NCI-H187 (cell line): ENCODE data around the gene LDLRAD3.

Experiments used
- DNase-seq, 2 experiments: peaks; one replicate each; lab custom pipeline; 2025; lab: John Stamatoyannopoulos, UW

The LDLRAD3 gene

DNA sequence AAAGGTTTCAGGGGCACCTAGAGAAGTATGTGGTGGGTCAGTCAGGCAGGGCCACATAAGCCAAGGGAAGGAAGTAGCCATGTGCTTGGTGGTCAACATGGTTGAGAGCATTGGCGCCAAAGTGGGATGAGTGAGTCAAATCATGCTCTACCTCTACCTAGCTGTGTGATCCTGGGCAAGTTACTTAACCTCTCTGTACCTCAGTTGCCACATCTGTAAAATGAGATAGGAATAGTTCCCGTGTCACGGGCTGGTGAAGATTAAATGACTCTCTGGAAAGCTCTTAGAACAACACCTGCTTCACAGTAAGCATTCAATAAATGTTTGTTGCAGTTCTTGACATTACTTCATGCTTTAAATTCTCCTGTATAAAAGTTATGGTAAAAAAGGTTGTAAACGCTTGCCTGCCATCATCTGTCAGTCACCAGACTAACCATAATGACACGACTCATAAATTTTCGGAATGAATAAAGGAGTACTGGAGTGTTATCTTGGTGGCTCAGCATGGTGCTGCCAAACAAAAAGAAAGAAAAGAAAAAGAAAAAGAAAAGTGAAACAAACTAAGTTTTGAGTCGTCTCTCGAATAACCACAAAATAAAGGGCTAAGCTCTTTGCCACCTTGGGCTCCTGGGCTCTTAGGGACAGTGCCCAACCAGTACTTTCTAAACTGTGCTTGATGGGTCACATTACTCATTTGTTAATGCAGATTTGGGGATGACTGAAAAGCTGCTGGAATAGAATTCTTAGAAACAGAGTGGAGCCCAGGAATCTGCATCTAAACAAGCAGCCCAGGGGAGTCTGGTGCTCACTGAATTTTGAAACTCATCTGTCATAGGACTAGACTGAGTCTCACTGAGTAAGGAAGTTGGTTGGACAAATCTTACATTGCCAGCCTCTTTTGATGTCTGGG, 107.6 kb downstream of the LDLRAD3 start:
- peak; percentile 22 to 23 for DNase-seq

DNA sequence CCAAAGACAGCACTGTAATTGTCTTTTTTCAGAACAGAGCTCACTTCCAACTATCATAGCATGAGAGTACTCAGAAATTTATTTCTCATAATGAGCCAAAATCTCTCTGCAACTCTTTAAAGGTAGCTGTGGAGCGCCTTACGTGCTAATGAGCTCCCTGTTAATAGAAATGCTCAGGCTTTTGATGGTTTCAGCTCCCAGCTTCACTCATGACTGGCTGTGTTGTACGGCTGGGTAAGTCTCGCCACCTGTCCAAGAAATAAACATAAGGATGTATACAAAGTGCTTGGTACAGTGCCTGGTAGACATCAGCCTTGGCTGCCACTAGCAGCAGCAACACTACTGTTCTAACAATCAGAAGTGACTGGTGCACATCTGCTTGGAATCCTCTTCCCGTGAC, 109.4 kb downstream of the LDLRAD3 start:
- no peak for DNase-seq

DNA sequence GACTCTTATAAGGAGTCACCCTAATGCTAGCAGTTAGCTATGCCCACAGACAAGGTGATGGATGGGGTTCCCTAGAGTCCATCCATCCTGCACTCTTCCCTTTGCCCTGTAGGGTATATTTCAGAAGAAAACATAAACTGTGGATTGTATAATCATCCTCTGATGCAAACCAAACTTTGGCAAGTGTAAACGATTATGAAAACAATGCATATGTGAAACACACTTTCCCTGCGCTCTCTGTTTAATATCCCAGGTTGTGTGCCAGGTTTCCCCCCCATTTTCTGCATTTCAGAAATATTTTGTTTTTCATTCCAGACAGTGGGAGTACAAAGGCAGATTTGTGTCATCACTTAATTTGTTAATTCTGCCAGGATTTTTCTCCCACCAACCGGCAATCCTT, 110.0 kb downstream of the LDLRAD3 start:
- no peak for DNase-seq

DNA sequence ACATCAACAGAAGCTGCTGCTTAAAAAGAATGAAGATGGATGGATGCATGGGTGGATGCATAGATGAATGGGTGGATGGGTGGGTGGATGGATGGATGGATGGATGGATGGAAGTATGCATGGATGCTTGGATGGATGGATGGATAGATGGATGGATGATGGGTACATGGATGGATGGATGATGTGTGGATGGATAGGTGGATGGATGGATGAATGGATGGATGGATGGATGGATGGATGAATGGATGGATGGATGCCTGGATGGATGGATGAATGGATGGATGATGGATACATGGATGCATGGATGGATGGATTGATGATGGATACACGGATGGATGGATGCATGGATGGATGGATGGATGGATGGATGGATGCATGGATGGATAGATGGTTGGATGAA, 110.8 kb downstream of the LDLRAD3 start:
- no peak for DNase-seq

DNA sequence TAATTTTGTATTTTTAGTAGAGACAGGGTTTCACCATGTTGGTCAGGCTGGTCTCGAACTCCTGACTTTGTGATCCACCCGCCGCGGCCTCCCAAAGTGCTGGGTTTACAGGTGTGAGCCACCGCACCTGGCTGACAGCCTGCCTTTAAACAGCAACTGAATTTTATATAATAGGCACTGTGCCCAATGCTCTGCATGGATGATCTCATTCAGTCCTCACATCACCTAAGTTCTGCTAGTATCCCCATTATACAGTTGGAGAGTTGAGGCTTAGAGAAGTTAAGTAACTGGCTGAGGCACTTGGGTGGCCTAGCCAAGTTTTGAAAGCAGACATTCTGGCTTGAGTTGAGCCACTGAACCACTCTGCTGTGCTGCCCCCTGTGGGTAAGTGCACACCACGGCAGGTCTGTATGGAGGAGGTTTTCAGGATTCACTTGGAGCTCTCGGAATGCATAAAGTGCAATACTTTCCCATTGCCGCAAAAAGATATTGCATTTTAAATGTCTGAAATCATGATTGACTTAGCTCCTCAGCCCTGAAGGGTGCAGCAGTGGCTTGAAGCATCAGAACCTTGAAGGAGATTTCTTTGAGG, 112.4 kb downstream of the LDLRAD3 start:
- no peak for DNase-seq

DNA sequence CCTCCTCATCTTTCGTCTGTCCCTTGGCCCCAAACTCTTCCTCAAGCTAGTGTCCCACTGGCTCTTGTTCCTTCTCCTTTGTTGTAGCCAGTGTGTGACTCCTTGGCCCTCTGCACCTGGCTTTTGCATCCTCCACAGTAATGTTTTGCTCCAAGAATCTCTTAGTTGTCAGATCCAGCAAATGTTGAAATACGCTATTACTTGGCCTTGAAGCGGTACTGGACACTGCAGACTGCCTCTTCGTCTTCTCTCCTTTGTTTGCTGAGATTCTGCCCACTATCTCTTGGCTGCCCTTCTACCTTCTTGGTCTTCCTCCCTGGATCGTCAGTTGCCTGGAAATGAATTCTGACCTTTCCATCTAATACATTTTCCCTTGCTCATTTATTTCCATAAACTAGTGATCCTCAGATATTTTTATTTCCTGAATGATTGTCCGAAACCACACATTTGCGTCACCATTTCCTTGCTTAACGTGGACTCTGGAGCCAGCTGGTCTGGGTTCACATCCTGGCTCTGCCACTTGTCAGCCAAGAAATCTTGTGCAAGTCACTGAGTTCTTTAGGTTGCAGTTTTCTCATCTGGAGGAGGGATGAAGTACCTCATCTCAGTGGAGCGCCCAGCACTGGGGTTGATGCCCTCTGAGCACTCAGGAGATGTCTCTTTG, 113.6 kb downstream of the LDLRAD3 start:
- no peak for DNase-seq

DNA sequence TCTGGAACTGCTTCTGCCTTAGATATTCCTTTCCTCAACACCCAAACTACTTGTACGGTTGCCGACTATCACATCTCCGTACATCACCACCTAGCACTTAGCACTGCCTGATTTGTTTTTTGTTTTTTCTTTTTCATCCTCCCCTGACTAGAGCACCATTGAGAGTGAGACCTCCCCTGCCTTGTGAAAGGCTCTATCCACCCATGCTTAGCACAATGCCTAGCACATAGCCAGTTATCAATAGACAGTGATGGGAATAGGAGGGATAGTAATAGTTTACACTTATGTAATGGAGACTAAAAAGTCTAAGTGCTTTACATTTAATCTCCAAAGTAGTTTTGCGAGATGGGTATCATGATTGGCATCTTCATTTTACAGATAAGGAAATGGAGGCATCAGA, 115.8 kb downstream of the LDLRAD3 start:
- DNase-seq, result no peak

DNA sequence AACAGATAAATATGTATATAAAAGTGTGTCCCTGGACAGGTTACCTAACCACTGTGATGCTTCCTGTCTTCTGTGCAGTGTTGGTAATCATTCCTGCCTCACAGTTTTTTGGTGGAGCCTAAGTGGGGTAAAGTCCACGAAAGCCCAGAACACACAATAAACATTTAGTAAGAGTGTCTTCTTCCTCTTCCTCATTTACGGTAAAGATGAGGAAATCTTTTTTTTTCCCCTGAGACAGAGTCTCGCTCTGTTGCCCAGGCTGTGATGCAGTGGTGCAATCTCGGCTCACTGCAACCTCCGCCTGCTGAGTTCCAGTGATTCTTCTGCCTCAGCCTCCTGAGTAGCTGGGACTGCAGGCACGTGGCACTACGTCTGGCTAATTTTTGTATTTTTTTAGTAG, 117.1 kb downstream of the LDLRAD3 start:
- DNase-seq, result no peak

DNA sequence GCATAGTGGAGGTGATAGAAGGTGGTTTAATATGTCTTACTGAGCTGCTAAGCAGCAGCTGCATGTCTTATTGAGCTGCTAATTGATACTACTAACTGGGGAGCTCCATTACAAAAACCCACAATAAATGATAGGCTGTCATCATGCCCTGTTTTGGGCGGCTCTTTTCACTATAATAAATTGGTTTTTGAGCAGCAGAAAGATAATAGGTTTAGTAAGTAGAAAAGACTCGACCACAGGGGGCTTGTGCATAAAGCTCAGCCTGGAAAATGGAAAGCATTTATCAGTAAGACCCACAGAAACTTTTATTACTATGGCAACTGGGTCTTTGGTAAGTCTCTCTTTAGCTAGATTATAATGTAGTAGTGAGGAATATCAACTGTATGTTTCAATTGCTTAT, 117.6 kb downstream of the LDLRAD3 start:
- no peak for DNase-seq

DNA sequence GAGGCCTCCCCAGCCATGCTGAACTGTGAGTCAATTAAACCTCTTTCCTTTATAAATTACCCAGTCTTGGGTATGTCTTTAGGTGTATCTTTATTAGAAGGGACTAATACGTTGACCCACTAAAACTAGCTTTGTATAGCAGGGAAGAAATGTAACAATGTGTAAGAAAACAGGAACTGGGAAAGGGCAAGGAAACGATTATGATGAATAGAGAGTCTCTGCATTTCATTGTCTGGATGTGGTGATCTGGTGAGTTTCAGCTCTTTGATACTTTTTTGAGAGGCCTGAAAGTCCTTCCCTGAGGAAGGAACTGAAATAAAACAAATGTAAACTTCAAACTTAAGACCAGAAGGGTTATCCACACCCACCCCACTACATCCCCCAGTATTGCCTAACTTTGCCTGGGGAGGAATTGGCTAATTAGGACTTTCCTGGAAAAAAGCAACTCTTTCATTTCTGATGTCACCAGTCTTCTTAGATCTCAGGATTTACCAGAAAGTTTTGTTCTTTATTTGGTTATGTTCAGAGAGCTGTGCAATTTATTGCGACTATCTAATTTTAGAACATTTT, 119.0 kb downstream of the LDLRAD3 start:
- no peak for DNase-seq

DNA sequence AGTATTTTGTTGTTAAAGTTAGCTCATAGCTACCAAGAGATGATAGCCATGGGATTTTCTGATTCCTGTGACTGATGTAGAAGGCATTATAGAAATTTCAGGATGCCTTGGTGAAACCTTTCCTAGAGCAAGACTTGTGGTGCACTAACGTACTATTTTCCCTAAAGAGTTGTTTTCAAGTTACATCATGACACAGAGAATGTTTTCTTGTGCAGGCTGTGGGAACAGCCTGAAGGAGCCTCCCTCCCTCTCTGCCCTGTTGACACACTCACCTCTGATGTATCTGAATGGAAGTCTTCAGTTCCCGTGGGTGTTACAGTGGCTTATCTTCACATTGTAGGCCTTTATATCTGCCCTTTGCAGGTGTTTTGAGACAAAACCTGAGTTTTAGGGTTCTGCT, 121.6 kb downstream of the LDLRAD3 start:
- no peak for DNase-seq

DNA sequence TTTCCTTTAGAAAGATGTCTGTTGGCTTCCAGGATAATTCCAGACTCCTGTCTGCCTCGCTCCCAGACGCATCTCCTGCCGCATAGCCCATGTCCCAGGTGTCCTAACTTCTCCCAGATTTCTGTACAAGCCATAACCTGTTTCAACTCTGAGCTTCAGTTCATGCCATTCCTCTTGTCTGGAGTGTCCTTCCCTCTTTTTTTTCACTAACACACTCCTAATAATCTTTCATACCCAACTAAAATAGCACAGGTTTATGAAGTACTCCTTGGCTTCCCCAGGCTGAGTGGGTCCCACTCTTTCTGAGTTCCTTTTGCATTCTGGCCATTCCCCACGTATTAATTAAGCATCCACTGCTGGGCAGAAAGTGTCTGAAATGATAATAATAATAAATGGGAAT, 123.0 kb downstream of the LDLRAD3 start:
- no peak for DNase-seq

DNA sequence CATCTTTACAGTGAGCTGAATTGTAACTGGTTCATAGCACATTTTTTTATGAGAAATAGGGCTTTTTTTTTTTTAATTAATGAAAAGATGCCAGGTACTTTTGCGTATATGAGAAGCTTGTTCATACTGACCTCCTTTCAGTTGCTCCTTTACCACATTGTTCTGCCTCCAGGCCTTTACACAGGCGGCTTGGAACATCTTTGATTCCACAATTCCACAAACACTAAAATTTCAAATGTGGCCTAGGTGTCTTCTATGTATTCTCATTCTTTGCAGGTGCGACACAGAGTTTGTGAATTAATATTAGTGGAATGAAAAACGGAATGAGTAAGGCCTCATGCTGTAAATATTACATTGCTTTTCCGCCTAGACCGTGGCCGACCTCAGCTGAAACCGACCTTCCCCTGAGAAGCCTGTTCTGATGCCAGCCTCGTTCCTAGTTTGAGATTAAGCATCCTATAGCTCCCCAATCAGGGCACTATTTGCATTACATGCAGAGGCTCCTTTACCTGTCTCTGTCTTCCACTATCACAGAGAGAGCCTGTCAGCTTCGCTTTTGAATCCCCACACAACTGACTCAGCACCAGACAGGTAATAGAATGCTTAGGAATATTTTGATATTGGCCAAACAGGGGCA, 125.8 kb downstream of the LDLRAD3 start:
- no peak for DNase-seq

DNA sequence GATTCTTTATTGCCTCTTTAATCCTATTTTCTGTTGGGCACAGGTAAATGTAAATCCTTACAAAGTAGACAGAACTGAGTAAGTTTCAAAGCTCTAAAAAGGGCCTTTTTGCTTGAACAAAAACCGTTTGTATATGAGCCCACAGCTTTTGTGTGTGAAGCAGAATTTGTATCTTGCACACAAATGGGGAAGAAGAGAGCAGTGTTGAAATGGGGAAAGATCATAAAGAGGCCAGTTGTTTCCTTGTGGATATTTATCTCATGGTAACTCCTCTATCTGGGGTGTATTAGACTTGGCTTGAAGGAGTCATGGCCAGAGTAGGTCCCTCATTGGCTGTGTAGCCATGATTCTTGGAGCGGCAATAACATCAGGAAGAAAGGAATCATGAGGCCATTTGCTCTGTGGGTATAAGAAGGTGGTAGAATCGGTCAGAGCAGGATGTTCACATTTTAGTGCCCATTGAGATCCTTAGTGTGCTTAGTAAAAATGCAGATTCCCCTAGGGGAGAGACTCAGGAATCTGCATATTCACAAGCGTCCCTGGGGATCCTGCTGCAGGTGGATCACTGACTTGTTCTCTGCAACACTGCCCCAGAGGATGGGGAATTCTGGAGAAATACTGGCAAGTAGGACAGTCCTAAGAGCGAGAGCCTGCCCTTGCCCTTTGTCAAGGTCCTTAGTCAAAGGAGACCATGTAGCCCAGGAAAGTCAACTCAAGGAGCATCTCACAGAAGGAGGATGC, 126.5 kb downstream of the LDLRAD3 start:
- DNase-seq, result no peak

DNA sequence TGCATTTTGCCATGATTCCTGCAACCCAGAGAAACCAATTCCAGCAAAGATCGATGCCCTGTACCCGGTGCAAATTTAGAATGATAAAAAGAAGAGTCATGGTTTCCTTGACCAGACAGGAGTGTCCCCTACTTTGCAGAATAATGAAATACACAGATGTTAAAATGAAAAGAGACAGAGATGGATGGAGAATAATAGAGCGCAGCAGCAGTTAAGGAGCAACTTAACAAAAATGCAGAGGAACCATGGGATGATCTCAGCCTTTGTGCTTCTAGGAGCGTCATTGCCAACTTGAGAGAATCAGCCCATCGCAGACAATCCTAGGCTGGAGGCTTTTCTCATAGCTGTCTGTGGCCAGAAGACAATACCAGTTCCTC, 127.1 kb downstream of the LDLRAD3 start:
- DNase-seq, result no peak

DNA sequence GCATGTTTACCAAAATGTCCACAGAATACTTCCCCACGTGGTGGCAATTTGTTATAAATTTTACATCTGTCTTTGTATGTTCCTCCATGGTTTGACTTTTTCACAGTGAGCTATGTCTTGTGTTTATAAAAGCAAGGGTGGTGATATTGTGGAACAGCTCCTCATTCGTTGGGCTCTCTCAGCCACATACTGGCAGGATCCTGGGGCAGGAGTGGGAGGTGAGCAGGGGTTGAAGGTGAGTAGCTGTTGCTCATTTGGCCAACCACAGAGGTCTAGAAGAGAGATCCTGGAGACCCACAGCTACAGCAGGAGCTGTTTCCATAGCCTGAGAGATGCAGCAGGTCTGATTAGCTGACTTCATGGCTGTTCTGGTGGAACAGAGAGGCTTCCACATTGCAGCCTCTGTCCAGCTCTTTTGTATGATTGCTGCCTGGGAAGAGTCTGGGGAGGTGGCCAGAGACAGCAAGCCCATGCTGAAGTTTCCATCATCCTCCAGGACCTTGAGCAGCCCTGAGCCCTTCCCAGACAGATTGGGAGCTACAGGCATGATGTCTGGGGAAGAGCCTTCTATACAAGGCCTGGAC, 128.1 kb downstream of the LDLRAD3 start:
- DNase-seq, result no peak

DNA sequence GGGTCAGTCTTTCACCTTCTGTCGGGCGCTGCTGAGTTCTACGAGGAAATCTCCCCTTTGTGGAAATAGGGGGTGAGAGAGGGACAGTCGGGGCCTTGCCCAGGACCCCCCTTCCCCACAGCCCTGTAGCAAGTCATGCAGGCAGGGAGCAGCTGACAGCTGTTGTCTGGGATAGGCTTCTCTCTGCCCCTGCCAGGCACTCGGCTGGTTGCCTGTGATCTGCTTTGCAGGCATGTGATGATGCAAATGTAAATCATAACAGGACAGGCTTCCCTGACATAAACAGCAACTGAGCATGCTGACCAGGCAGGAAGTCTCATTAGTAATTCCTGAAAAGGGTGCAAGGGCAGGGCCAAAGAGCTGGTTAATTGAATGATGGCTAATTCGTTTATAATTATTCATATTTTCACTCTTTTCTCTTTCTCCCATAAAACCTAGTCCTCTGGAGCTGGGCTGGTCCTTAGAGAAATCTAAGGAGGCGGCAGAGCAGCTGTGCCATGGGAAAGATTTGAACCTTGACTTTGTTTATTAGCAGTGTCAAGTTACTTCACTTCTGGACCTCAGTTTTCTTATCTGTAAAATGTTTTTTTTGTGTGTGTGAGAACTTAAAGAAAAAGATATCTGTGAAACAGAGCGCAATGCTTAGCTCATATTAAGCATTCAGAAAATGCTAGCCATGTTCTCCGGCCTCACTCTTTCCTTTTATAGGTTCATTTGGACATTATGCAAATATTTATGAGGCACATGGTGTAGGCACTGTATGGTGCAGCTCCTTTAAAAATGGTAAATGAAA, 129.7 kb downstream of the LDLRAD3 start:
- DNase-seq, result no peak

DNA sequence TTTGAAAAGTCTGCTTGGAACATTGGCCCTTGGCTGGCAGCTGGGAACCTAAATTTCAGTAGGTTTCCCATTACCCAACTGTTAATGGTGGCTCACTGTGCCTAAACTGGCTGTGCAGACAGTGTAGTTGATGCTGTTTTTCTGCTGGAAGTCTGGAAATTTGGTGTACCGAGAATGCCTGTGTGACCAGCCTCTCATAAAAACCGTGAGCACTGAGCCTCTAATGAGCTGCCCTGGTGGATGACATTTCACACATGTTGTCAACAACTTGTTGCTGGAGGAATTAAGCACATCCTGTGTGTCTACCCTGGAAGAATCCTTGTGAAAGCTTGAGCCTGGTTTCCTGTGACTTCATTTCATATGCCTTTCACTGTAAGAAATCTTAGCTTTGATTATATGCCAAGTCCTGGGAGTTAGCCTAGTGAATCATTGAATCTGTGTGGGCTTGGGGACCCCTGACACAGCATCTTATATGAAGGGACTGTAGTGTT, 131.1 kb downstream of the LDLRAD3 start:
- DNase-seq, result no peak

DNA sequence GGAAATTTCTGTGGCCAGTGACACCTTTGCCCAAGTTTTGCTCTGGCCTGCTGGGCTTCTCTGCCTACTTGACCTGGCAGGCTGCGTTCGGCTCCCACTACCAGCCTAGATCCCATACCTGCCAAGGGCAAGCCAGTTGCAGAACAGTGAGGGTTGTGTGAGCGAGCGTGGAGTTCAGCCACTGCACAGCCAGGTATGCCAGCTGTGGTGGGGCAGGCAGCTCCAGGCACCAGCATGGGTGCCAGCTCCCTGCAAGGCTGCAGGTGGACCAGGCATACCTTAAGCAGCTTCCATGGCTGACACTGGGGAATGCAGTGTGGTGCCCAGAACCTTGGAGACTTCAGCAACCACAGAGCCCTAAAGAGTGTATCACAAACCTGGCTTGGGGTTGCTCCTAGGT, 133.5 kb downstream of the LDLRAD3 start:
- no peak for DNase-seq
